NCI-H526 treated with DMSO at 0.1 percent for 48 hours (cell line): ENCODE measurements around the gene PTGDS.

Experiments
- DNase-seq: peaks from one replicate; lab custom pipeline; 2025; lab: John Stamatoyannopoulos, UW

Gene PTGDS

GRCh38 chr9:136958898-136959850 lies 18.1 kb upstream of the PTGDS start:
- DNase-seq, result no peak

- no peak for DNase-seq
These were observed 16.9 kb upstream of the PTGDS start for GRCh38 chr9:136960212-136960937.

GRCh38 chr9:136960938-136961275 lies 16.4 kb upstream of the PTGDS start:
- no peak for DNase-seq

- no peak for DNase-seq
These were observed 15.8 kb upstream of the PTGDS start for GRCh38 chr9:136961279-136962065.

GRCh38 chr9:136962163-136962562 lies 15.1 kb upstream of the PTGDS start:
- no peak for DNase-seq

- no peak for DNase-seq
These were observed 14.5 kb upstream of the PTGDS start for GRCh38 chr9:136962701-136963248.

- no peak for DNase-seq
These were observed 14.0 kb upstream of the PTGDS start for GRCh38 chr9:136963341-136963740.

- DNase-seq, result no peak
These were observed 13.6 kb upstream of the PTGDS start for GRCh38 chr9:136963751-136964150.

- DNase-seq, result no peak
These were observed 13.1 kb upstream of the PTGDS start for GRCh38 chr9:136964171-136964689.

GRCh38 chr9:136964833-136965422 lies 12.4 kb upstream of the PTGDS start:
- no peak for DNase-seq

- DNase-seq, result no peak
These were observed 11.4 kb upstream of the PTGDS start for GRCh38 chr9:136965771-136966484.

- no peak for DNase-seq
These were observed 8.8 kb upstream of the PTGDS start for GRCh38 chr9:136968333-136969127.

- DNase-seq, result no peak
These were observed 8.2 kb upstream of the PTGDS start for GRCh38 chr9:136969150-136969549.

- DNase-seq, result no peak
These were observed 7.5 kb upstream of the PTGDS start for GRCh38 chr9:136969774-136970173.

- no peak for DNase-seq
These were observed 6.9 kb upstream of the PTGDS start for GRCh38 chr9:136970361-136970760.

- DNase-seq, result no peak
These were observed 5.6 kb upstream of the PTGDS start for GRCh38 chr9:136971746-136972145.

GRCh38 chr9:136972335-136972734 lies 5.0 kb upstream of the PTGDS start:
- DNase-seq, result no peak

- no peak for DNase-seq
These were observed 4.6 kb upstream of the PTGDS start for GRCh38 chr9:136972743-136973142.

GRCh38 chr9:136973618-136974617 lies 3.4 kb upstream of the PTGDS start:
- no peak for DNase-seq
